Calu3 (cell line): ENCODE results near the gene KLHL21. TPM values are rescaled to one million over a fixed set of nuclear protein-coding genes. Genes with fewer than 3 reads are reported as not detected.
"Not testable (repeated sequence)": the region's sequence is repeated elsewhere in the genome, so short reads cannot be mapped to it uniquely, and the experiment has no call there.

ENCODE experiments used
- BruUV-seq: library from RNA; stranded (reverse); fragments of 400-500 nt; replicated peaks from 2 replicates; lab custom pipeline; 2021; lab: Mats Ljungman, UMichigan
- CTCF ChIA-PET: fragments of 300-600 bp; sonication (Branson Sonifier 250); formaldehyde crosslinking; loops from one replicate; lab custom pipeline; 2022; ENCODE audit warnings: antibody characterized with exemption; lab: Charles Lee
- DNase-seq: peaks from one replicate; pipeline ENCODE4 v3.0.0; 2022
- H3K27ac Mint-ChIP-seq: one replicate; pipeline ENCODE4 v1.8.0; 2022; ENCODE audit warnings: mixed read lengths; ENCODE audit not compliant: unreplicated experiment
- H3K27me3 Mint-ChIP-seq: one replicate; pipeline ENCODE4 v1.8.0; 2022; ENCODE audit warnings: mixed read lengths; ENCODE audit not compliant: unreplicated experiment
- H3K36me3 Mint-ChIP-seq: one replicate; pipeline ENCODE4 v1.8.0; 2022; ENCODE audit warnings: mild to moderate bottlenecking, moderate library complexity, mixed read lengths; ENCODE audit not compliant: insufficient read depth, unreplicated experiment
- H3K4me1 Mint-ChIP-seq: one replicate; pipeline ENCODE4 v1.8.0; 2022; ENCODE audit warnings: mild to moderate bottlenecking, low read depth, mixed read lengths; ENCODE audit not compliant: unreplicated experiment
- H3K4me3 Mint-ChIP-seq: one replicate; pipeline ENCODE4 v1.8.0; 2022; ENCODE audit warnings: mild to moderate bottlenecking, low read depth, moderate library complexity, mixed read lengths; ENCODE audit not compliant: unreplicated experiment
- H3K9me3 Mint-ChIP-seq: one replicate; pipeline ENCODE4 v1.8.0; 2022; ENCODE audit warnings: low read depth, mixed read lengths; ENCODE audit not compliant: unreplicated experiment
- CTCF ChIP-seq: fragments of 200-600 bp; IDR thresholded peaks from one replicate; pipeline ENCODE4 v1.8.0; 2022; ENCODE audit warnings: antibody characterized with exemption; ENCODE audit not compliant: unreplicated experiment
- intact Hi-C: fragments of 100-400 bp; cut with micrococcal nuclease; formaldehyde crosslinking; loops from one replicate; pipeline ENCODE4 v1.10.0; 2022; ENCODE audit not compliant: unreplicated experiment
- total RNA-seq: library from RNA; stranded (reverse); gene quantifications from 2 replicates; pipeline ENCODE4 v1.2.3, GENCODE V29; 2022

KLHL21 gene
- total RNA-seq, 1 experiment from 2014 or later, result 21.8 TPM

- Mint-ChIP-seq H3K9me3 (no peaks in the 10 kb centered on the region), H3K4me1 (no peaks in the 10 kb centered on the region), H3K36me3 (peaks cover 62% of the 10 kb centered on the region), H3K4me3 (peak overlapping the region; percentile 87), H3K27ac (peak overlapping the region; percentile 96), H3K27me3 (no peaks in the 10 kb centered on the region)
- peak; percentile 78 for DNase-seq
- TF ChIP-seq CTCF, result no peak
- BruUV-seq, result TSS peak; percentile 34
- intact Hi-C loops, result loop anchor here (10.0 kb wide), 1 partner anchor 46 kb away; the partner anchor contains the start of genes NOL9 and TAS1R1
- CTCF ChIA-PET, result interaction anchor here (0.5 to 2.1 kb wide), 4 partner anchors 10 to 499 kb away, joined by 3 to 5 read pairs (median 4); partner anchors contain the start of gene ZBTB48
Measured at GRCh38 chr1:6601049-6601922, 1.4 kb downstream of the KLHL21 start.

GRCh38 chr1:6600410-6601048 lies 2.1 kb downstream of the KLHL21 start:
- Mint-ChIP-seq H3K4me3 (peak overlapping the region; percentile 87), H3K4me1 (no peaks in the 10 kb centered on the region), H3K27me3 (no peaks in the 10 kb centered on the region), H3K9me3 (no peaks in the 10 kb centered on the region), H3K27ac (peak overlapping the region; percentile 96), H3K36me3 (peaks cover 67% of the 10 kb centered on the region)
- no peak for DNase-seq
- TSS peak; percentile 52 for BruUV-seq
- CTCF ChIA-PET, result interaction anchor here (0.6 to 2.1 kb wide), 3 partner anchors 10 to 34 kb away, joined by 3 to 5 read pairs (median 4); no protein-coding TSS in a partner anchor
- TF ChIP-seq CTCF, result no peak
- intact Hi-C loops, result loop anchor here (10.0 kb wide), 1 partner anchor 46 kb away; the partner anchor contains the start of genes NOL9 and TAS1R1

- H3K36me3 Mint-ChIP-seq, result peaks cover 72% of the 10 kb centered on the region
- not testable (repeated sequence) for H3K4me1 Mint-ChIP-seq, H3K27me3 Mint-ChIP-seq, H3K9me3 Mint-ChIP-seq, DNase-seq, BruUV-seq
- CTCF ChIA-PET, result interaction anchor here (0.6 to 2.1 kb wide), 3 partner anchors 11 to 20 kb away, joined by 3 to 5 read pairs (median 4); partner anchors contain the start of gene ZBTB48
- H3K4me3 Mint-ChIP-seq, result peak overlapping the region; percentile 87
- H3K27ac Mint-ChIP-seq, result peak overlapping the region; percentile 96
- intact Hi-C loops, result loop anchor here (10.0 kb wide), 1 partner anchor 45 kb away; the partner anchor contains the start of genes NOL9 and TAS1R1
Measured at GRCh38 chr1:6599991-6600390, 2.7 kb downstream of the KLHL21 start.

- TF ChIP-seq CTCF, result no peak
- Mint-ChIP-seq H3K4me3 (peak overlapping the region; percentile 87), H3K27ac (peak overlapping the region; percentile 47), H3K27me3 (no peaks in the 10 kb centered on the region), H3K4me1 (no peaks in the 10 kb centered on the region), H3K36me3 (peaks cover 76% of the 10 kb centered on the region), H3K9me3 (no peaks in the 10 kb centered on the region)
- peak; percentile 39 for DNase-seq
- intact Hi-C loops, result no loop called here
- BruUV-seq, result no TSS peak
- CTCF ChIA-PET, result interaction anchor here (0.6 to 2.1 kb wide), 3 partner anchors 11 to 19 kb away, joined by 3 to 5 read pairs (median 4); partner anchors contain the start of gene ZBTB48
Measured at GRCh38 chr1:6599141-6599975, 3.3 kb downstream of the KLHL21 start.
